C4-2B (cell line): ENCODE results near the gene MAPK8IP3.

Experiments
- ZFX ChIP-seq: fragments of 450-650 bp; IDR thresholded peaks from 2 replicates; pipeline ENCODE4 v1.6.1; 2017
- TF ChIP-seq, protein P1 (sequence below): fragments of 450-650 bp; conservative IDR thresholded peaks from 2 replicates; pipeline ENCODE4 v1.5.1; 2017; ENCODE audit warnings: mild to moderate bottlenecking

DNA sequence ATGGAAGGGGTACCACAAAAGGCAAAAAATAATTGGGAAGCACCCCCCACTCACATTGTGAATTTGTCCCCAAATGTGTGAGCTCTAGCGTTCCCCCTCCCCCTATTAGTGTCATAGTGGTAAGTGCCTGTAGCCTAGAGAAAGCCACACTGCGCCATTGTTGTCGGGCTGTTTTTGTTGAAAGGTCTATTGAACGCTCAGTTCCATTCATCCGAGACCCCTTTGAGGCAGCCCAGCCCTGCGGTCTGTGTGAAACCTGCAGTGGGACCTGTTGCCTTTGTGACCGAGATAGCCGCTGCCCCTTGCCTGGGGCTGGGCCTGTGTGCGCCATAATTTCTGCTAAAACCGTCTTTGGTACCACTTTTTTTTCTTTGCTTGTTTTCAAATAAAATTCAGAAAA, 25.0 kb upstream of the MAPK8IP3 start:
- TF ChIP-seq, protein P1, sequence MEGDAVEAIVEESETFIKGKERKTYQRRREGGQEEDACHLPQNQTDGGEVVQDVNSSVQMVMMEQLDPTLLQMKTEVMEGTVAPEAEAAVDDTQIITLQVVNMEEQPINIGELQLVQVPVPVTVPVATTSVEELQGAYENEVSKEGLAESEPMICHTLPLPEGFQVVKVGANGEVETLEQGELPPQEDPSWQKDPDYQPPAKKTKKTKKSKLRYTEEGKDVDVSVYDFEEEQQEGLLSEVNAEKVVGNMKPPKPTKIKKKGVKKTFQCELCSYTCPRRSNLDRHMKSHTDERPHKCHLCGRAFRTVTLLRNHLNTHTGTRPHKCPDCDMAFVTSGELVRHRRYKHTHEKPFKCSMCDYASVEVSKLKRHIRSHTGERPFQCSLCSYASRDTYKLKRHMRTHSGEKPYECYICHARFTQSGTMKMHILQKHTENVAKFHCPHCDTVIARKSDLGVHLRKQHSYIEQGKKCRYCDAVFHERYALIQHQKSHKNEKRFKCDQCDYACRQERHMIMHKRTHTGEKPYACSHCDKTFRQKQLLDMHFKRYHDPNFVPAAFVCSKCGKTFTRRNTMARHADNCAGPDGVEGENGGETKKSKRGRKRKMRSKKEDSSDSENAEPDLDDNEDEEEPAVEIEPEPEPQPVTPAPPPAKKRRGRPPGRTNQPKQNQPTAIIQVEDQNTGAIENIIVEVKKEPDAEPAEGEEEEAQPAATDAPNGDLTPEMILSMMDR, result no peak
- TF ChIP-seq ZFX, result no peak
